H1 (cell line): ENCODE data around the gene SEMA3F. TPM values are rescaled to one million over a fixed set of nuclear protein-coding genes. Genes with fewer than 3 reads are reported as not detected.

ENCODE experiments used
- CTCF ChIA-PET: fragments of 300-600 bp; sonication (Branson Sonifier 250); formaldehyde crosslinking; loops from one replicate; lab custom pipeline; 2021; ENCODE audit not compliant: partially characterized antibody; lab: Charles Lee
- POLR2A ChIA-PET: fragments of 300-600 bp; sonication (Branson Sonifier 250); formaldehyde crosslinking; loops from one replicate; lab custom pipeline; 2021; ENCODE audit warnings: inconsistent platforms; ENCODE audit not compliant: partially characterized antibody; lab: Charles Lee
- DNase-seq, 2 experiments: peaks; one replicate each; pipeline versions ENCODE4 v3.0.0 to v3.0.0-alpha.2; 2010 to 2022; ENCODE audit warnings: low spot score in 2 of 2, low read depth in 1 of 2, mixed read lengths in 1 of 2
- FAIRE-seq: peaks from 2 replicates; lab custom pipeline; 2011; peaks lifted over from hg19 to GRCh38; lab: Jason Lieb, UNC
- H2AFZ ChIP-seq: 2 replicates; pipeline ENCODE4 v1.8.1; 2012; ENCODE audit warnings: low read length, inconsistent platforms
- H2AK5ac ChIP-seq: 2 replicates; pipeline ENCODE4 v1.6.1; 2013; ENCODE audit warnings: low read depth, low read length
- H2BK120ac ChIP-seq: replicated peaks from 2 replicates; pipeline ENCODE3; 2013; ENCODE audit warnings: low read depth, low read length, inconsistent platforms
- H2BK12ac ChIP-seq: 2 replicates; pipeline ENCODE4 v1.6.1; 2013; ENCODE audit warnings: low read depth, low read length
- H2BK15ac ChIP-seq: 2 replicates; pipeline ENCODE4 v1.6.1; 2013; ENCODE audit warnings: low read length
- H2BK20ac ChIP-seq: 2 replicates; pipeline ENCODE4 v1.6.1; 2013; ENCODE audit warnings: low read length
- H2BK5ac ChIP-seq: 2 replicates; pipeline ENCODE4 v1.6.1; 2013; ENCODE audit warnings: low read depth, low read length
- H3K14ac ChIP-seq: 2 replicates; pipeline ENCODE4 v1.6.1; 2013; ENCODE audit warnings: inconsistent platforms; ENCODE audit not compliant: insufficient read length
- H3K18ac ChIP-seq: 2 replicates; pipeline ENCODE4 v1.6.1; 2013; ENCODE audit warnings: low read length; ENCODE audit errors: extremely low read depth
- H3K23ac ChIP-seq: 2 replicates; pipeline ENCODE4 v1.6.1; 2013; ENCODE audit warnings: inconsistent platforms; ENCODE audit not compliant: insufficient read length
- H3K23me2 ChIP-seq: 2 replicates; pipeline ENCODE4 v1.6.1; 2013; ENCODE audit warnings: low read depth, low read length
- H3K27ac ChIP-seq: 2 replicates; pipeline ENCODE4 v1.6.1; 2011; ENCODE audit warnings: low read depth, low read length, inconsistent platforms
- H3K27me3 ChIP-seq, 4 experiments: replicated peaks in 1 of 4; 1 replicate in 1 of 4; 2 replicates in 3 of 4; pipeline versions ENCODE4 v1.6.1 to v1.8.1; 2011 to 2013; ENCODE audit warnings: low read length in 3 of 4, mild to moderate bottlenecking in 3 of 4, inconsistent platforms in 2 of 4, mixed read lengths in 2 of 4, moderate library complexity in 1 of 4; ENCODE audit not compliant: control insufficient read depth in 3 of 4, insufficient read depth in 3 of 4; ENCODE audit errors: extremely low read depth in 1 of 4
- H3K36me3 ChIP-seq, 4 experiments: 2 replicates each; pipeline versions ENCODE4 v1.6.1 to v1.8.1; 2011 to 2013; ENCODE audit warnings: mild to moderate bottlenecking in 4 of 4, low read length in 3 of 4, moderate library complexity in 2 of 4, control low read depth in 1 of 4, inconsistent platforms in 1 of 4; ENCODE audit not compliant: insufficient read depth in 4 of 4, control insufficient read depth in 2 of 4
- H3K4ac ChIP-seq: replicated peaks from 2 replicates; pipeline ENCODE3; 2013; ENCODE audit warnings: low read length, low read depth, mixed read lengths, inconsistent platforms; ENCODE audit not compliant: insufficient read length
- H3K4me1 ChIP-seq, 4 experiments: replicated peaks in 1 of 4; 1 replicate in 1 of 4; 2 replicates in 3 of 4; pipeline versions ENCODE4 v1.6.1 to v1.8.1; 2011 to 2013; ENCODE audit warnings: low read length in 3 of 4, inconsistent platforms in 2 of 4, mixed read lengths in 1 of 4; ENCODE audit not compliant: insufficient read depth in 4 of 4, control insufficient read depth in 3 of 4
- H3K4me2 ChIP-seq, 2 experiments: 2 replicates each; pipeline versions ENCODE4 v1.6.1 to v1.8.1; 2011 to 2013; ENCODE audit warnings: low read depth in 2 of 2, low read length in 2 of 2, control low read depth in 1 of 2, inconsistent platforms in 1 of 2, mild to moderate bottlenecking in 1 of 2; ENCODE audit not compliant: insufficient read depth in 1 of 2
- H3K4me3 ChIP-seq, 4 experiments: fragments of 200-600, 300-600 bp in 1 of 4; sonication (generic), shearing (Covaris generic), sonication (Bioruptor Twin) in 1 of 4; 2 replicates each; pipeline versions ENCODE4 v1.5.1 to v1.8.1; 2011 to 2016; ENCODE audit warnings: low read length in 4 of 4, low read depth in 3 of 4, control low read depth in 2 of 4, inconsistent platforms in 2 of 4, mild to moderate bottlenecking in 2 of 4, mixed read lengths in 1 of 4, moderate library complexity in 1 of 4; ENCODE audit not compliant: insufficient read depth in 2 of 4; ENCODE audit errors: extremely low read depth in 1 of 4
- H3K56ac ChIP-seq: replicated peaks from 2 replicates; pipeline ENCODE3; 2013; ENCODE audit warnings: low read depth, mild to moderate bottlenecking, mixed read lengths, low read length, inconsistent platforms; ENCODE audit not compliant: insufficient read length
- H3K79me1 ChIP-seq: 2 replicates; pipeline ENCODE4 v1.6.1; 2013; ENCODE audit warnings: low read depth, low read length, control low read depth
- H3K79me2 ChIP-seq, 2 experiments: 2 replicates each; pipeline versions ENCODE4 v1.6.1 to v1.8.1; 2012 to 2013; ENCODE audit warnings: low read length in 2 of 2, mild to moderate bottlenecking in 2 of 2, inconsistent platforms in 1 of 2; ENCODE audit not compliant: insufficient read depth in 2 of 2, control insufficient read depth in 1 of 2
- H3K9ac ChIP-seq, 4 experiments: replicated peaks in 1 of 4; 1 replicate in 1 of 4; 2 replicates in 3 of 4; pipeline versions ENCODE4 v1.6.1 to v1.8.1; 2011 to 2013; ENCODE audit warnings: low read depth in 3 of 4, low read length in 3 of 4, control low read depth in 2 of 4, mild to moderate bottlenecking in 2 of 4, moderate library complexity in 2 of 4, inconsistent platforms in 1 of 4; ENCODE audit errors: extremely low read depth in 1 of 4
- H3K9me3 ChIP-seq, 2 experiments: 2 replicates each; pipeline versions ENCODE4 v1.6.1 to v1.8.1; 2012 to 2013; ENCODE audit warnings: mild to moderate bottlenecking in 2 of 2, moderate library complexity in 2 of 2, control low read depth in 1 of 2, inconsistent platforms in 1 of 2, low read depth in 1 of 2, low read length in 1 of 2, mixed read lengths in 1 of 2; ENCODE audit not compliant: insufficient read depth in 2 of 2
- H4K20me1 ChIP-seq, 2 experiments: replicated peaks in 1 of 2; 2 replicates each; pipeline versions ENCODE3 to v1.8.1; 2011 to 2013; ENCODE audit warnings: inconsistent platforms in 2 of 2, low read length in 2 of 2, mild to moderate bottlenecking in 1 of 2; ENCODE audit not compliant: insufficient read depth in 2 of 2, control insufficient read depth in 1 of 2
- H4K5ac ChIP-seq: 2 replicates; pipeline ENCODE4 v1.6.1; 2013; ENCODE audit warnings: low read length, low read depth, mixed read lengths, inconsistent platforms; ENCODE audit not compliant: insufficient read length
- H4K8ac ChIP-seq: 2 replicates; pipeline ENCODE4 v1.8.0; 2013; ENCODE audit warnings: mild to moderate bottlenecking, moderate library complexity, low read length, inconsistent platforms; ENCODE audit not compliant: insufficient read depth; ENCODE audit errors: extremely low read depth
- H4K91ac ChIP-seq: replicated peaks from 2 replicates; pipeline ENCODE3; 2013; ENCODE audit warnings: low read length, mixed read lengths, inconsistent platforms; ENCODE audit not compliant: insufficient read length
- BCL11A ChIP-seq, 2 experiments: IDR thresholded peaks; one replicate each; pipeline ENCODE4 v1.6.1; 2011; ENCODE audit warnings: low read depth in 2 of 2, low read length in 2 of 2, mild to moderate bottlenecking in 2 of 2
- CREB1 ChIP-seq: IDR thresholded peaks from 2 replicates; pipeline ENCODE4 v1.6.1; 2012; ENCODE audit warnings: inconsistent platforms
- PHF8 ChIP-seq: fragments of 200-600 bp; sonication (generic); conservative IDR thresholded peaks from 2 replicates; pipeline ENCODE4 v1.7.1; 2012; ENCODE audit warnings: low read depth, mild to moderate bottlenecking, inconsistent platforms, low read length, moderate library complexity
- POLR2A ChIP-seq, 2 experiments: IDR thresholded peaks; 1 replicate in 1 of 2; 2 replicates in 1 of 2; pipeline ENCODE4 v1.6.1; 2011; ENCODE audit warnings: low read depth in 2 of 2, low read length in 2 of 2, mild to moderate bottlenecking in 2 of 2; ENCODE audit errors: control extremely low read depth in 1 of 2
- RBBP5 ChIP-seq: IDR thresholded peaks from 2 replicates; pipeline ENCODE4 v1.7.1; 2012; ENCODE audit warnings: low read depth, mild to moderate bottlenecking, inconsistent platforms, low read length, moderate library complexity, borderline replicate concordance
- RXRA ChIP-seq: IDR thresholded peaks from 2 replicates; pipeline ENCODE4 v1.6.1; 2011; ENCODE audit warnings: low read depth, mild to moderate bottlenecking, low read length, moderate library complexity; ENCODE audit not compliant: insufficient read depth
- SP1 ChIP-seq: IDR thresholded peaks from 2 replicates; pipeline ENCODE4 v1.6.1; 2011; ENCODE audit warnings: low read depth, low read length
- TAF1 ChIP-seq: IDR thresholded peaks from 2 replicates; pipeline ENCODE4 v1.6.1; 2011; ENCODE audit warnings: mild to moderate bottlenecking, low read depth, low read length
- TAF7 ChIP-seq: optimal IDR thresholded peaks from 2 replicates; pipeline ENCODE3; 2011; ENCODE audit warnings: low read depth, mild to moderate bottlenecking, inconsistent platforms, low read length, moderate library complexity, borderline replicate concordance
- TBP ChIP-seq: IDR thresholded peaks from 2 replicates; pipeline ENCODE4 v1.6.1; 2011; ENCODE audit warnings: low read depth, low read length, improper control_type of control experiment
- WGBS, 2 experiments: shearing (Covaris generic) in 1 of 2; methylation state at CpG; one replicate each; pipeline versions ENCODE4 v1.1.6 to v1.1.7; 2013 to 2015; ENCODE audit warnings: low lambda C conversion rate in 2 of 2, mixed read lengths in 2 of 2, inconsistent platforms in 1 of 2, low coverage in 1 of 2, missing lambda C conversion rate in 1 of 2; ENCODE audit not compliant: insufficient replicate concordance in 2 of 2, insufficient coverage in 1 of 2, insufficient read length in 1 of 2; ENCODE audit errors: extremely low coverage in 1 of 2, missing lambda C conversion rate in 1 of 2; 5-methylcytosine and 5-hydroxymethylcytosine counted together
- polyA plus RNA-seq, 7 experiments: library from polyadenylated mRNA; depleted of rRNA in 3 of 7; stranded (reverse) in 5 of 7; unstranded in 2 of 7; fragments of >200 nt in 5 of 7; fragments of 200-250 nt in 2 of 7; gene quantifications; 1 replicate in 5 of 7; 2 replicates in 1 of 7; 4 replicates in 1 of 7; pipeline versions ENCODE4 v1.2.1 to v1.2.3, GENCODE V29; 2011 to 2013; ENCODE audit warnings: missing spikeins in 2 of 7, mixed read lengths in 2 of 7
- total RNA-seq: library from RNA; stranded (reverse); fragmentation: NEBNext Ultra II Directional; extraction: Animal tissue kit (Norgen Biotek cat#: 25700); gene quantifications from 2 replicates; pipeline ENCODE4 v1.2.1, GENCODE V29; 2021
- TF ChIP-seq, protein P1 (sequence below): IDR thresholded peaks from 2 replicates; pipeline ENCODE4 v1.6.1; 2012; ENCODE audit warnings: inconsistent platforms

The SEMA3F gene
- total and polyA plus RNA-seq, 2 of the 8 experiments (the other 6 are each of a cell fraction or from before 2014, with no cell fraction given): 20.3 to 37.0 TPM

DNA sequence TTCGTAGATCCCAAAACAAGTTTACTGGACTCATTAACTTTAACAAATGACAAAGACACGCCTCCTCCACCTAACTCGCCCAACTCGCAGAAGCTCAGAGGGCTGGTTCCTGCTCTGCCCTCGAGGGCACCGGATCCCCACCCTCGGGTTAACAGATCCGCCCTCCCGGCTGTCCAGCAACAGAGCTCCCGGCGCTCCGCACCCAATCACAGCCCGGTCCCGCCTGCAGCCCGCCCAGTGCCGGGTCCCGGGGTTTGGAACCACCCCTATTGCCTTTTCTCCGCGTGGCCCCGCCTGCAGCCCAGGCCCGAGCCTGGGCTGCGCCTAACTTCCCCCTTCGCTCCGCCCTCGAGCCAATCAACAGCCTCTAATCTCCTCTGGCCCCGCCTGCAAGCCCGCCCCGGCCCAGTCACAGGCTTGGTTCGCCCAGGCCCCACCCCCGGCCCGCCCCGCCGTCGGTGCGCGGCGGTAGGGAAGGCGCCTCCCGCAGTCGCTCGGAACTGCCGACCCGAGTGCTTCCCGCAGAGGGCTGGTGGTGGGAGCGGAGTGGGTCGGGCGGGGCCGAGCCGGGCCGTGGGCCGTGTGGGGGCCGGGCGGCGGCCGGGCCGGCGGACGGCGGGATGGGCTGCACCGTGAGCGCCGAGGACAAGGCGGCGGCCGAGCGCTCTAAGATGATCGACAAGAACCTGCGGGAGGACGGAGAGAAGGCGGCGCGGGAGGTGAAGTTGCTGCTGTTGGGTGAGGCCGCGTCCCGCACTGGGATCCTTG is 80.8 kb downstream of the SEMA3F start, which contains the start of gene GNAI2:
Gene GNAI2, plus strand, starts transcription at position 489 of the 768 bp plus-strand sequence. Its CDS starts 132 bp downstream, at position 621.
- H3K79me1 ChIP-seq: peaks cover 5% of the 10 kb centered on the region
- H2BK120ac ChIP-seq: no peak within 1 kb of the TSS
- H3K18ac ChIP-seq: peak within 1 kb of the TSS; percentile 93
- H3K9ac ChIP-seq: peak within 1 kb of the TSS; percentile 72 to 83 (median 79)
- H2BK20ac ChIP-seq: no peak within 1 kb of the TSS
- FAIRE-seq (peak; percentile 80), DNase-seq (peak; percentile 95 to 96)
- WGBS, 2 experiments: 1% methylated on average over 27 of the region's 75 CpGs; no CpG with 5 or more reads in 1 of the 2 experiments
- H3K4me3 ChIP-seq: peak within 1 kb of the TSS; percentile 86 to 93 (median 90)
- peaks cover 16% of the 10 kb centered on the region; the same call in 1 of the 2 replicates for H3K23me2 ChIP-seq
- no peaks in the 10 kb centered on the region for H3K9me3 ChIP-seq
- H3K79me2 ChIP-seq: peaks cover 12 to 46% of the 10 kb centered on the region in 2 experiments
- H3K4me1 ChIP-seq: peaks cover 6 to 39% (median 36%) of the 10 kb centered on the region in 4 experiments
- 0 out of 2 replicates have a peak within 1 kb of the TSS, but pooled peaks have one; percentile 61 for H3K27ac ChIP-seq
- CTCF ChIA-PET: interaction anchor here (12.9 to 53.5 kb wide), 3 partner anchors 14 to 42 kb away, joined by 121 to 2149 read pairs (median 2149); partner anchors contain the start of genes GNAI2, GNAT1, LSMEM2 and SEMA3B
- POLR2A ChIA-PET: interaction anchor here (0.6 to 4.1 kb wide), 15 partner anchors 8 to 97 kb away, joined by 3 to 33 read pairs (median 4); partner anchors contain the start of gene GNAT1
- H2BK12ac ChIP-seq: peak within 1 kb of the TSS; percentile 84; the same call in 1 of the 2 replicates
- H3K23ac ChIP-seq: no peak within 1 kb of the TSS
- peak within 1 kb of the TSS; percentile 61; the same call in 1 of the 2 replicates for H2BK15ac ChIP-seq
- H3K14ac ChIP-seq: no peak within 1 kb of the TSS
- H2BK5ac ChIP-seq: peak within 1 kb of the TSS; percentile 92; the same call in 1 of the 2 replicates
- H4K91ac ChIP-seq: peak within 1 kb of the TSS; percentile 52
- H2AFZ ChIP-seq: no peak within 1 kb of the TSS
- peaks cover 13 to 34% of the 10 kb centered on the region in 2 experiments for H4K20me1 ChIP-seq
- H4K8ac ChIP-seq: peak within 1 kb of the TSS; percentile 81
- H3K4me2 ChIP-seq: peak within 1 kb of the TSS; percentile 82 to 96
- peak within 1 kb of the TSS; percentile 87 for H3K4ac ChIP-seq
- peak within 1 kb of the TSS; percentile 24 for H3K56ac ChIP-seq
- H3K36me3 ChIP-seq: no peaks in the 10 kb centered on the region
- H4K5ac ChIP-seq: no peak within 1 kb of the TSS
- no peak within 1 kb of the TSS for H2AK5ac ChIP-seq
- H3K27me3 ChIP-seq: no peaks in the 10 kb centered on the region; a peak in 1 of 7 replicates
- TF ChIP-seq CREB1 (0 out of 2 replicates have a peak, but pooled peaks have one; percentile 17), TAF7 (peak; percentile 87), SP1 (peak; percentile 77; the same call in 1 of the 2 replicates), RXRA (no peak), PHF8 (peak; percentile 80), TBP (peak; percentile 86), POLR2A (IDR thresholded peaks at IDR 0.05; ENCODE audit: control extremely low read depth in 1 of 2, low read depth in 2 of 2, low read length in 2 of 2) (peak in 1 of 2 experiments; percentile 77; a peak in 2 of 3 replicates), BCL11A (IDR thresholded peaks at IDR 0.05; ENCODE audit: low read depth in 2 of 2, low read length in 2 of 2) (no peak), RBBP5 (no peak), TAF1 (peak; percentile 89)
- TF ChIP-seq, protein P1, sequence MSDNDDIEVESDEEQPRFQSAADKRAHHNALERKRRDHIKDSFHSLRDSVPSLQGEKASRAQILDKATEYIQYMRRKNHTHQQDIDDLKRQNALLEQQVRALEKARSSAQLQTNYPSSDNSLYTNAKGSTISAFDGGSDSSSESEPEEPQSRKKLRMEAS: peak; percentile 45; the same call in 1 of the 2 replicates
